Hepatocyte (in vitro differentiated cells): ENCODE data around the gene PRELID3B.

Experiments used
- EZH2 ChIP-seq: fragments of 200-600 bp; sonication (generic); IDR thresholded peaks from 2 replicates; pipeline ENCODE4 v1.6.1; 2016; ENCODE audit warnings: antibody characterized with exemption, mild to moderate bottlenecking, borderline replicate concordance
- EZH2phosphoT487 ChIP-seq: fragments of 200-600 bp; sonication (generic); IDR thresholded peaks from one replicate; pipeline ENCODE4 v1.6.1; 2018; ENCODE audit warnings: antibody characterized with exemption, mild to moderate bottlenecking, low read depth, moderate library complexity; ENCODE audit not compliant: unreplicated experiment, severe bottlenecking
- TF ChIP-seq, protein P1 (sequence below): fragments of 200-600 bp; sonication (generic); IDR thresholded peaks from 2 replicates; pipeline ENCODE4 v1.5.1; 2016; ENCODE audit warnings: antibody characterized with exemption, mild to moderate bottlenecking; ENCODE audit not compliant: poor library complexity

GRCh38 chr20:59025086-59025485 is 17.5 kb downstream of the PRELID3B start:
- TF ChIP-seq, protein P1, sequence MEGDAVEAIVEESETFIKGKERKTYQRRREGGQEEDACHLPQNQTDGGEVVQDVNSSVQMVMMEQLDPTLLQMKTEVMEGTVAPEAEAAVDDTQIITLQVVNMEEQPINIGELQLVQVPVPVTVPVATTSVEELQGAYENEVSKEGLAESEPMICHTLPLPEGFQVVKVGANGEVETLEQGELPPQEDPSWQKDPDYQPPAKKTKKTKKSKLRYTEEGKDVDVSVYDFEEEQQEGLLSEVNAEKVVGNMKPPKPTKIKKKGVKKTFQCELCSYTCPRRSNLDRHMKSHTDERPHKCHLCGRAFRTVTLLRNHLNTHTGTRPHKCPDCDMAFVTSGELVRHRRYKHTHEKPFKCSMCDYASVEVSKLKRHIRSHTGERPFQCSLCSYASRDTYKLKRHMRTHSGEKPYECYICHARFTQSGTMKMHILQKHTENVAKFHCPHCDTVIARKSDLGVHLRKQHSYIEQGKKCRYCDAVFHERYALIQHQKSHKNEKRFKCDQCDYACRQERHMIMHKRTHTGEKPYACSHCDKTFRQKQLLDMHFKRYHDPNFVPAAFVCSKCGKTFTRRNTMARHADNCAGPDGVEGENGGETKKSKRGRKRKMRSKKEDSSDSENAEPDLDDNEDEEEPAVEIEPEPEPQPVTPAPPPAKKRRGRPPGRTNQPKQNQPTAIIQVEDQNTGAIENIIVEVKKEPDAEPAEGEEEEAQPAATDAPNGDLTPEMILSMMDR: no peak
- TF ChIP-seq EZH2 (no peak), EZH2phosphoT487 (no peak)
